Liver (tissue), 9 donors: ENCODE measurements around the gene LIMS2. TPM values are rescaled to one million over a fixed set of nuclear protein-coding genes. Genes with fewer than 3 reads are reported as not detected.

ENCODE experiments used
- DNase-seq: peaks from one replicate; pipeline ENCODE4 v3.0.0-alpha.2; 2017; ENCODE audit warnings: low spot score
- H3K27ac ChIP-seq, 2 donors: one replicate each; pipeline ENCODE4 v1.7.0; 2013; ENCODE audit warnings: inconsistent platforms in 2 of 2, low read length in 2 of 2, control low read depth in 1 of 2, low read depth in 1 of 2, mild to moderate bottlenecking in 1 of 2
- H3K27me3 ChIP-seq, 4 donors: one replicate each; pipeline versions ENCODE4 v1.6.1 to v1.7.0; 2013; ENCODE audit warnings: low read length in 3 of 4, inconsistent platforms in 1 of 4, mild to moderate bottlenecking in 1 of 4, moderate library complexity in 1 of 4; ENCODE audit not compliant: control insufficient read depth in 4 of 4, insufficient read depth in 4 of 4
- H3K36me3 ChIP-seq, 4 donors: one replicate each; pipeline versions ENCODE4 v1.6.1 to v1.7.0; 2013; ENCODE audit warnings: low read length in 3 of 4, mild to moderate bottlenecking in 3 of 4, low read depth in 1 of 4, moderate library complexity in 1 of 4; ENCODE audit not compliant: control insufficient read depth in 4 of 4, insufficient read depth in 3 of 4
- H3K4me1 ChIP-seq, 4 donors: one replicate each; pipeline versions ENCODE4 v1.6.1 to v1.7.0; 2013; ENCODE audit warnings: low read length in 3 of 4, mild to moderate bottlenecking in 3 of 4, moderate library complexity in 1 of 4; ENCODE audit not compliant: control insufficient read depth in 4 of 4, insufficient read depth in 4 of 4
- H3K4me3 ChIP-seq, 3 donors: one replicate each; pipeline versions ENCODE4 v1.6.1 to v1.7.0; 2013; ENCODE audit warnings: low read length in 3 of 3, control low read depth in 1 of 3, low read depth in 1 of 3, mild to moderate bottlenecking in 1 of 3
- H3K9ac ChIP-seq, 2 donors: one replicate each; pipeline ENCODE4 v1.7.0; 2013; ENCODE audit warnings: low read length in 2 of 2, mild to moderate bottlenecking in 2 of 2, moderate library complexity in 2 of 2, control low read depth in 1 of 2, low read depth in 1 of 2
- H3K9me3 ChIP-seq, 4 donors: one replicate each; pipeline versions ENCODE4 v1.6.1 to v1.7.0; 2013; ENCODE audit warnings: low read length in 3 of 4; ENCODE audit not compliant: control insufficient read depth in 4 of 4
- ATF3 ChIP-seq: IDR thresholded peaks from 2 replicates; pipeline ENCODE4 v1.6.1; 2016; ENCODE audit warnings: antibody characterized with exemption
- CTCF ChIP-seq: fragments of 150-350 bp; IDR thresholded peaks from 2 replicates; pipeline ENCODE4 v1.5.1; 2017; ENCODE audit warnings: improper control_type of control experiment, low read depth, low read length; ENCODE audit not compliant: missing input control
- EGR1 ChIP-seq, 2 donors: IDR thresholded peaks; 2 replicates each; pipeline ENCODE4 v1.6.1; 2016 to 2018; ENCODE audit warnings: antibody characterized with exemption in 2 of 2, low read depth in 2 of 2
- FOXA1 ChIP-seq: IDR thresholded peaks from 2 replicates; pipeline ENCODE4 v1.6.1; 2016; ENCODE audit warnings: antibody characterized with exemption
- FOXA2 ChIP-seq: IDR thresholded peaks from 2 replicates; pipeline ENCODE4 v1.6.1; 2016; ENCODE audit warnings: antibody characterized with exemption
- GABPA ChIP-seq, 2 donors: IDR thresholded peaks in 1 of 2; conservative IDR thresholded peaks in 1 of 2; 2 replicates each; pipeline ENCODE4 v1.6.1; 2016; ENCODE audit warnings: antibody characterized with exemption in 2 of 2, mild to moderate bottlenecking in 1 of 2, moderate library complexity in 1 of 2
- HNF4G ChIP-seq: IDR thresholded peaks from 2 replicates; pipeline ENCODE4 v1.6.1; 2016; ENCODE audit warnings: antibody characterized with exemption
- JUND ChIP-seq, 2 donors: IDR thresholded peaks; 2 replicates each; pipeline ENCODE4 v1.6.1; 2016; ENCODE audit warnings: antibody characterized with exemption in 2 of 2
- MAX ChIP-seq: IDR thresholded peaks from 2 replicates; pipeline ENCODE4 v1.6.1; 2016; ENCODE audit warnings: antibody characterized with exemption
- NR2F2 ChIP-seq: IDR thresholded peaks from 2 replicates; pipeline ENCODE4 v1.6.1; 2016; ENCODE audit warnings: antibody characterized with exemption
- REST ChIP-seq: IDR thresholded peaks from 2 replicates; pipeline ENCODE4 v1.6.1; 2016; ENCODE audit warnings: antibody characterized with exemption, mild to moderate bottlenecking
- RXRA ChIP-seq, 2 donors: IDR thresholded peaks; 2 replicates each; pipeline ENCODE4 v1.6.1; 2017 to 2018; ENCODE audit warnings: antibody characterized with exemption in 2 of 2, mild to moderate bottlenecking in 1 of 2
- SP1 ChIP-seq: IDR thresholded peaks from 2 replicates; pipeline ENCODE4 v1.6.1; 2018; ENCODE audit warnings: antibody characterized with exemption, mild to moderate bottlenecking
- TAF1 ChIP-seq: conservative IDR thresholded peaks from 2 replicates; pipeline ENCODE4 v1.6.1; 2016; ENCODE audit warnings: antibody characterized with exemption, mild to moderate bottlenecking
- YY1 ChIP-seq: IDR thresholded peaks from 2 replicates; pipeline ENCODE4 v1.6.1; 2016; ENCODE audit warnings: antibody characterized with exemption, mild to moderate bottlenecking
- ZBTB33 ChIP-seq: IDR thresholded peaks from 2 replicates; pipeline ENCODE4 v1.6.1; 2016; ENCODE audit warnings: antibody characterized with exemption
- WGBS: extraction: QIAGEN DNeasy Blood & Tissue Kit; methylation state at CpG from one replicate; pipeline ENCODE4 v1.1.7; 2013; 5-methylcytosine and 5-hydroxymethylcytosine counted together
- polyA plus RNA-seq, 2 donors: library from polyadenylated mRNA; stranded (reverse) in 1 of 2; unstranded in 1 of 2; fragments of 200-250 nt in 1 of 2; fragments of >200 nt in 1 of 2; fragmentation: Nextera tagmentation in 1 of 2; extraction: Ambion mirVana in 1 of 2; gene quantifications; one replicate each; pipeline versions ENCODE4 v1.2.1 to v1.2.3, GENCODE V29; 2013 to 2015
- total RNA-seq, 2 donors: library from RNA; depleted of rRNA; stranded (reverse); fragments of >200 nt; gene quantifications; one replicate each; pipeline ENCODE4 v1.2.3, GENCODE V29; 2014
- donor health status: healthy.
- donor health status: healthy.
- donor health status: healthy.
- donor health status: healthy.
- donor health status: healthy.

LIMS2 gene
- total and polyA plus RNA-seq, 4 donors, result 1.4 to 17.9 (median 16.1) TPM

GRCh38 chr2:127639111-127639474 is 36.2 kb downstream of the LIMS2 start (continued):
- no peak for TF ChIP-seq YY1
- no peak for TF ChIP-seq JUND (IDR thresholded peaks at IDR 0.05)
- no peak for TF ChIP-seq RXRA (IDR thresholded peaks at IDR 0.05)
- no peak for TF ChIP-seq EGR1 (IDR thresholded peaks at IDR 0.05; ENCODE audit: low read depth in 2 of 2)
- TF ChIP-seq TAF1, result no peak
- TF ChIP-seq HNF4G, result no peak

GRCh38 chr2:127638361-127639110 is 36.8 kb downstream of the LIMS2 start:
- Histone ChIP-seq H3K4me3 (no peak overlapping the region), H3K27me3 (no peaks in the 10 kb centered on the region), H3K36me3 (peaks cover 0 to 6% (median 0%) of the 10 kb centered on the region in 4 donors), H3K4me1 (peaks cover 4 to 25% (median 11%) of the 10 kb centered on the region in 4 donors), H3K27ac (peak overlapping the region; percentile 75 to 79), H3K9me3 (no peaks in the 10 kb centered on the region), H3K9ac (no peak overlapping the region)
- WGBS, result 72% methylated on average over 23 of the region's 23 CpGs
- DNase-seq, result no peak
- TF ChIP-seq NR2F2, result no peak
- no peak for TF ChIP-seq FOXA2
- TF ChIP-seq GABPA (IDR thresholded peaks at IDR 0.05 in 1 of 2, conservative IDR thresholded peaks at IDR 0.05 in 1 of 2), result no peak
- TF ChIP-seq RXRA (IDR thresholded peaks at IDR 0.05), result no peak
- no peak for TF ChIP-seq ZBTB33
- no peak for TF ChIP-seq CTCF
- TF ChIP-seq JUND (IDR thresholded peaks at IDR 0.05), result no peak
- no peak for TF ChIP-seq TAF1
- TF ChIP-seq ATF3, result no peak
- no peak for TF ChIP-seq FOXA1
- no peak for TF ChIP-seq MAX
- TF ChIP-seq EGR1 (IDR thresholded peaks at IDR 0.05; ENCODE audit: low read depth in 2 of 2), result no peak
- no peak for TF ChIP-seq HNF4G
- TF ChIP-seq YY1, result no peak
- no peak for TF ChIP-seq SP1
- no peak for TF ChIP-seq REST
